Lower leg skin (tissue), 4 donors: ENCODE results near the gene PPP6R3. TPM values are rescaled to one million over a fixed set of nuclear protein-coding genes. Genes with fewer than 3 reads are reported as not detected.

ENCODE experiments used
- DNase-seq, 2 donors: peaks; one replicate each; pipeline ENCODE4 v3.0.0-alpha.2; 2019; ENCODE audit warnings: low spot score in 2 of 2
- H3K4me3 ChIP-seq: fragments of 200-600 bp; sonication (generic); 2 replicates; pipeline ENCODE4 v1.5.1; 2017; ENCODE audit warnings: mild to moderate bottlenecking, low read depth; ENCODE audit not compliant: poor library complexity, severe bottlenecking
- CTCF ChIP-seq, 3 donors: fragments of 450-650 bp; IDR thresholded peaks; one replicate each; pipeline ENCODE4 v1.5.1; 2016; ENCODE audit warnings: antibody characterized with exemption in 3 of 3, mild to moderate bottlenecking in 3 of 3, moderate library complexity in 2 of 3
- POLR2A ChIP-seq, 2 donors: fragments of 450-650 bp; IDR thresholded peaks; one replicate each; pipeline ENCODE4 v1.6.1; 2016 to 2017; ENCODE audit warnings: antibody characterized with exemption in 2 of 2, mild to moderate bottlenecking in 1 of 2, moderate library complexity in 1 of 2
- WGBS, 2 donors: methylation state at CpG; one replicate each; pipeline ENCODE4 v1.1.5; 2018; 5-methylcytosine and 5-hydroxymethylcytosine counted together
- intact Hi-C: fragments of 100-400 bp; cut with DNase I; formaldehyde crosslinking; loops from one replicate; pipeline ENCODE4 v1.15.0; 2023; ENCODE audit warnings: low total_unique reads
- total RNA-seq, 4 donors: library from RNA; depleted of rRNA; stranded (reverse); fragments of >200 nt; gene quantifications; one replicate each; pipeline ENCODE4 v1.1.0, GENCODE V29; 2016

The PPP6R3 gene
- total RNA-seq, 4 donors from 2014 or later, result 74.2 to 119 (median 88.6) TPM

GRCh38 chr11:68436985-68437926 is 23.3 kb upstream of the PPP6R3 start:
- H3K4me3 ChIP-seq, result no peak overlapping the region
- WGBS, 2 donors, result 76 to 79% methylated on average over 26 to 32 of the region's 34 CpGs
- intact Hi-C loops, result no loop called here
- TF ChIP-seq CTCF (IDR thresholded peaks at IDR 0.05) (no peak), POLR2A (IDR thresholded peaks at IDR 0.05) (no peak)
- no peak for DNase-seq

GRCh38 chr11:68437927-68438657 is 22.5 kb upstream of the PPP6R3 start:
- TF ChIP-seq CTCF (IDR thresholded peaks at IDR 0.05) (no peak), POLR2A (IDR thresholded peaks at IDR 0.05) (no peak)
- H3K4me3 ChIP-seq, result no peak overlapping the region
- no peak for DNase-seq
- intact Hi-C loops, result no loop called here
- 90 to 93% methylated on average over 33 to 34 of the region's 34 CpGs for WGBS, 2 donors

- intact Hi-C loops, result no loop called here
- H3K4me3 ChIP-seq, result no peak overlapping the region
- TF ChIP-seq CTCF (IDR thresholded peaks at IDR 0.05), result no peak
- no peak for TF ChIP-seq POLR2A (IDR thresholded peaks at IDR 0.05)
- no peak for DNase-seq
- WGBS, 2 donors, result 95 to 98% methylated on average over 6 of the region's 6 CpGs
Measured at GRCh38 chr11:68438658-68439259, 21.8 kb upstream of the PPP6R3 start.

- no peak for DNase-seq
- intact Hi-C loops, result no loop called here
- TF ChIP-seq CTCF (IDR thresholded peaks at IDR 0.05) (no peak), POLR2A (IDR thresholded peaks at IDR 0.05) (no peak)
- H3K4me3 ChIP-seq, result no peak overlapping the region
- WGBS, 2 donors, result 67 to 80% methylated on average over 35 to 36 of the region's 38 CpGs
Measured at GRCh38 chr11:68439355-68440065, 21.0 kb upstream of the PPP6R3 start.

- intact Hi-C loops, result no loop called here
- TF ChIP-seq POLR2A (IDR thresholded peaks at IDR 0.05), result no peak
- TF ChIP-seq CTCF (IDR thresholded peaks at IDR 0.05), result no peak
- DNase-seq, result no peak
- 81 to 86% methylated on average over 8 of the region's 8 CpGs for WGBS, 2 donors
- H3K4me3 ChIP-seq, result no peak overlapping the region
Measured at GRCh38 chr11:68440224-68440623, 20.3 kb upstream of the PPP6R3 start.
